ENCODE data around the gene DNAJB13. TPM values are rescaled to one million over a fixed set of nuclear protein-coding genes. Genes with fewer than 3 reads are reported as not detected.
"Not testable (repeated sequence)": the region's sequence is repeated elsewhere in the genome, so short reads cannot be mapped to it uniquely, and the experiment has no call there.

DNAJB13 gene
- total RNA-seq, 1 experiment from 2014 or later = not detected

DNA sequence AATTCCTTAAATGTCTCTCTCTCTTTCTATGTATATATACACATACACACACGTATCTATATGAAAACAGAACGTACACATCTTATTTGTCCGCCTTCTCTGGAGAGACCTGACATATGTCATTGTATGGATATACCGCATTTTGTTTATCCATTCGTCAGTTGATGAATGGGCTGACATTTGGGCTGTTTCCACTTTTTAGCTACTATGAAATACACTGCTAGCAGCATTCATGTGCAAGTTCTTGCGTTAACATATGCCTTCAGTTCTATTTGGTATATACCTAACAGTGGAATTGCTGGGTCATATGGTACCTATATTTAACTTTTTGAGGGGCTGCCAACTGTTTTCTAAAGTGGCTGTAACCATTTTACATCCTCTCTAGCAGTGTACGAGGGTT lies 18.0 kb upstream of the DNAJB13 start:
- H2BK15ac ChIP-seq (ENCODE audit: low read depth, low read length) = no peak overlapping the region
- Mint-ChIP-seq H3K27me3 (ENCODE audit: low read depth) (no peaks in the 10 kb centered on the region), H3K36me3 (ENCODE audit: insufficient read depth in 1 of 3, low read depth in 3 of 3) (peaks cover 13 to 26% (median 24%) of the 10 kb centered on the region in 3 experiments; a peak in 6 of 7 replicates), H3K27ac (no peak overlapping the region), H3K9me3 (peaks cover 6 to 12% of the 10 kb centered on the region in 2 experiments), H3K4me1 (peaks cover 5 to 6% of the 10 kb centered on the region in 2 experiments), H3K4me3 (no peak overlapping the region)
- H3T11ph ChIP-seq (ENCODE audit: low read length) = no peak overlapping the region
- H2BK120ac ChIP-seq (ENCODE audit: low read depth, low read length, poor library complexity, severe bottlenecking) = no peak overlapping the region
- no peak overlapping the region for H4K8ac ChIP-seq (replicated peaks; ENCODE audit: insufficient read length, low read depth, low read length)
- no peaks in the 10 kb centered on the region for H3K23me2 ChIP-seq (ENCODE audit: insufficient read length, low read depth, low read length, poor library complexity, severe bottlenecking)
- H3K4me1 ChIP-seq (ENCODE audit: insufficient read depth, low read length) = no peaks in the 10 kb centered on the region
- no peak overlapping the region for H3K18ac ChIP-seq (ENCODE audit: insufficient read length, low read depth, low read length)
- no peaks in the 10 kb centered on the region for H3K9me3 ChIP-seq (ENCODE audit: control insufficient read depth, low read depth, low read length)
- no peaks in the 10 kb centered on the region for H3K27me3 ChIP-seq (ENCODE audit: insufficient read depth, low read length)
- no peak overlapping the region for H2AFZ ChIP-seq (ENCODE audit: low read length)
- DNase-seq = no peak
- no peak overlapping the region for H2BK12ac ChIP-seq (ENCODE audit: insufficient read length, low read depth, low read length)
- TF ChIP-seq, protein P1, sequence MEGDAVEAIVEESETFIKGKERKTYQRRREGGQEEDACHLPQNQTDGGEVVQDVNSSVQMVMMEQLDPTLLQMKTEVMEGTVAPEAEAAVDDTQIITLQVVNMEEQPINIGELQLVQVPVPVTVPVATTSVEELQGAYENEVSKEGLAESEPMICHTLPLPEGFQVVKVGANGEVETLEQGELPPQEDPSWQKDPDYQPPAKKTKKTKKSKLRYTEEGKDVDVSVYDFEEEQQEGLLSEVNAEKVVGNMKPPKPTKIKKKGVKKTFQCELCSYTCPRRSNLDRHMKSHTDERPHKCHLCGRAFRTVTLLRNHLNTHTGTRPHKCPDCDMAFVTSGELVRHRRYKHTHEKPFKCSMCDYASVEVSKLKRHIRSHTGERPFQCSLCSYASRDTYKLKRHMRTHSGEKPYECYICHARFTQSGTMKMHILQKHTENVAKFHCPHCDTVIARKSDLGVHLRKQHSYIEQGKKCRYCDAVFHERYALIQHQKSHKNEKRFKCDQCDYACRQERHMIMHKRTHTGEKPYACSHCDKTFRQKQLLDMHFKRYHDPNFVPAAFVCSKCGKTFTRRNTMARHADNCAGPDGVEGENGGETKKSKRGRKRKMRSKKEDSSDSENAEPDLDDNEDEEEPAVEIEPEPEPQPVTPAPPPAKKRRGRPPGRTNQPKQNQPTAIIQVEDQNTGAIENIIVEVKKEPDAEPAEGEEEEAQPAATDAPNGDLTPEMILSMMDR (conservative IDR thresholded peaks at IDR 0.05) = no peak
- no peaks in the 10 kb centered on the region for H3K79me1 ChIP-seq (ENCODE audit: insufficient read depth, low read depth, low read length, poor library complexity, severe bottlenecking)
- H3K23ac ChIP-seq (ENCODE audit: insufficient read length, low read depth, low read length) = no peak overlapping the region
- H3K4ac ChIP-seq (ENCODE audit: low read depth, low read length) = no peak overlapping the region
- no peak overlapping the region for H2AK5ac ChIP-seq (ENCODE audit: insufficient read length, low read length)
- no peak overlapping the region for H4K91ac ChIP-seq (ENCODE audit: insufficient read length, low read depth, low read length)
- no peak overlapping the region for H3K9ac ChIP-seq (ENCODE audit: extremely low read depth, insufficient read length, low read length)
- H3K14ac ChIP-seq (ENCODE audit: insufficient read depth, low read length) = no peak overlapping the region
- no peak overlapping the region for H2BK20ac ChIP-seq (ENCODE audit: low read depth, low read length, poor library complexity, severe bottlenecking)
- no peak overlapping the region for H2BK5ac ChIP-seq (ENCODE audit: insufficient read length, low read length)
- no peak overlapping the region for H3K56ac ChIP-seq (ENCODE audit: insufficient read length, low read depth, low read length)
- H3K79me2 ChIP-seq (ENCODE audit: insufficient read depth, low read length) = no peaks in the 10 kb centered on the region
- H4K5ac ChIP-seq (ENCODE audit: insufficient read length, low read depth, low read length) = no peak overlapping the region
- no CpG with 5 or more reads among the region's 7 CpGs for WGBS (ENCODE audit: extremely low coverage, insufficient read length, low lambda C conversion rate)
- H3K27ac ChIP-seq (ENCODE audit: insufficient read length, low read depth, low read length) = no peak overlapping the region
- no peak overlapping the region for H3K4me2 ChIP-seq (ENCODE audit: insufficient read depth, insufficient read length, low read length)
- H4K20me1 ChIP-seq (ENCODE audit: control insufficient read depth, insufficient read depth, insufficient read length) = no peaks in the 10 kb centered on the region

DNA sequence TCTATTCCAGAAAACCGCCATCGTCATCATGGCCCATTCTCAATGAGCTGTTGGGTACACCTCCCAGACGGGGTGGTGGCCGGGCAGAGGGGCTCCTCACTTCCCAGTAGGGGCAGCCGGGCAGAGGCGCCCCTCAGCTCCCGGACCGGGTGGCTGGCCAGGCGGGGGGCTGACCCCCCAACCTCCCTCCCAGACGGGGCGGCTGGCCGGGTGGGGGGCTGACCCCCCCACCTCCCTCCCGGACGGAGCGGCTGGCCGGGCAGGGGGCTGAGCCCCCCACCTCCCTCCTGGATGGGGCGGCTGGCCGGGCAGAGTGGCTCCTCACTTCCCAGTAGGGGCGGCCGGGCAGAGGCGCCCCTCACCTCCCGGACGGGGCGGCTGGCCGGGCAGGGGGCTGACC lies 14.8 kb upstream of the DNAJB13 start:
- not testable (repeated sequence) for H3T11ph ChIP-seq (ENCODE audit: low read length); H2BK12ac ChIP-seq (ENCODE audit: insufficient read length, low read depth, low read length); H3K23me2 ChIP-seq (ENCODE audit: insufficient read length, low read depth, low read length, poor library complexity, severe bottlenecking); H3K4me3 Mint-ChIP-seq; H3K18ac ChIP-seq (ENCODE audit: insufficient read length, low read depth, low read length); H3K27me3 Mint-ChIP-seq (ENCODE audit: low read depth); H3K4me2 ChIP-seq (ENCODE audit: insufficient read depth, insufficient read length, low read length); H2AK5ac ChIP-seq (ENCODE audit: insufficient read length, low read length); H3K27me3 ChIP-seq (ENCODE audit: insufficient read depth, low read length); H2BK5ac ChIP-seq (ENCODE audit: insufficient read length, low read length); H2BK15ac ChIP-seq (ENCODE audit: low read depth, low read length); H4K8ac ChIP-seq (replicated peaks; ENCODE audit: insufficient read length, low read depth, low read length); H4K5ac ChIP-seq (ENCODE audit: insufficient read length, low read depth, low read length); H3K79me1 ChIP-seq (ENCODE audit: insufficient read depth, low read depth, low read length, poor library complexity, severe bottlenecking); H3K4ac ChIP-seq (ENCODE audit: low read depth, low read length); H4K20me1 ChIP-seq (ENCODE audit: control insufficient read depth, insufficient read depth, insufficient read length); H2AFZ ChIP-seq (ENCODE audit: low read length); H3K9me3 ChIP-seq (ENCODE audit: control insufficient read depth, low read depth, low read length); DNase-seq; H3K9ac ChIP-seq (ENCODE audit: extremely low read depth, insufficient read length, low read length); H2BK20ac ChIP-seq (ENCODE audit: low read depth, low read length, poor library complexity, severe bottlenecking); H3K14ac ChIP-seq (ENCODE audit: insufficient read depth, low read length); H3K79me2 ChIP-seq (ENCODE audit: insufficient read depth, low read length); H3K27ac Mint-ChIP-seq; H4K91ac ChIP-seq (ENCODE audit: insufficient read length, low read depth, low read length); H3K4me1 ChIP-seq (ENCODE audit: insufficient read depth, low read length); H3K56ac ChIP-seq (ENCODE audit: insufficient read length, low read depth, low read length); H3K23ac ChIP-seq (ENCODE audit: insufficient read length, low read depth, low read length); H3K27ac ChIP-seq (ENCODE audit: insufficient read length, low read depth, low read length); H3K4me1 Mint-ChIP-seq; H2BK120ac ChIP-seq (ENCODE audit: low read depth, low read length, poor library complexity, severe bottlenecking)
- peaks cover 11 to 16% (median 13%) of the 10 kb centered on the region in 3 experiments for H3K36me3 Mint-ChIP-seq (ENCODE audit: insufficient read depth in 1 of 3, low read depth in 3 of 3)
- peaks cover 26 to 29% of the 10 kb centered on the region in 2 experiments for H3K9me3 Mint-ChIP-seq
- no CpG with 5 or more reads among the region's 25 CpGs for WGBS (ENCODE audit: extremely low coverage, insufficient read length, low lambda C conversion rate)

Data from H9 (cell line).